Mucosa of gallbladder (tissue), 1 donor: Measurements from ENCODE around the gene IER5L. TPM values are rescaled to one million over a fixed set of nuclear protein-coding genes. Genes with fewer than 3 reads are reported as not detected.

Experiments used
- DNase-seq: peaks from one replicate; pipeline ENCODE4 v3.0.0-alpha.2; 2020; ENCODE audit warnings: low spot score
- total RNA-seq: library from RNA; stranded (reverse); gene quantifications from one replicate; pipeline ENCODE4 v1.2.1, GENCODE V29; 2021
- donor health status: DM: no; HTN: no; CAD: no.

The IER5L gene
- total RNA-seq: 43.5 TPM

DNA sequence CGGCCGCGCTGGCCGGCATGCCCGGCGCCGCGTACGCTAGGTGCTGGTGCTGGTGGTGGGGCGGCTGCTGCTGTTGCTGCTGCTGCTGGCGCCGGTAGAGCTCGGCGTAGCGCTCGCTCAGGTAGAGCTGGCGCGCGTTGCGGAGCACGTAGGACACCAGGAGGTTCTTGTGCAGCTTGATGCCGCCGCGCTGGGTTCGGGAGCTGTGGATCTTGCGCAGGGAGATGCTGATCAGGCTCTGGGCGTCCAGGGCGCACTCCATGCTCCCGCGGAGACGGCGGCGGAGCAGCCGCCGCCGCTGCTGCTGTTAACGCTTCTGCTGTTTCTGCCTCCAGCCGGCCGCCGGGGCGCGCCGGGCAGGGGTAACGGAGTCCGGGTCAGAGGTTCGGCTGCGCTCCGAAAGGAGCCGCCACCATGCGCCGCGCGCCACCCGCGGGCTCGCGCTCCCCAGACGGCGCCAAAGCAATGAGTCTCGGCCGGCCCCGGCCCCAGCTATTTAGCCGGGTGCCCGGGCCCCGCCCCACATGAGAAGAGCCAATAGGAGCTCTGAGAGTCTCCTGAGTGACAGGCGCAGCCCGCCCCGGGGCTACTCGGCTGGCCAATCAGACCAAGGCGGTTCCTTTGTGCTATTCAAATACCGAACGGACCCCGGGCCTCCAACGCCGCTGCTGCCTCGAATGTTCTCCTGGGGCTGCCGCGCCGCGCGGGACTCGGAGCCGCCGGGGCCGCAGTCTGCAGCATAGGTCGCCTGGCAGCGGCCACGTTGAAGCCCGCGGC, at the start of gene IER5L:
IER5L (minus strand) TSS at position 471 of the 777 bp plus-strand sequence; CDS start at position 262, 209 bp downstream.
- DNase-seq: peak; percentile 97

- no peak for DNase-seq
Observed at GRCh38 chr9:129227843-129228189, 49.8 kb upstream of the IER5L start.

- DNase-seq: peak; percentile 81
Observed at GRCh38 chr9:129225815-129226214, 47.8 kb upstream of the IER5L start.

GRCh38 chr9:129225490-129225778, 47.4 kb upstream of the IER5L start:
- no peak for DNase-seq

DNA sequence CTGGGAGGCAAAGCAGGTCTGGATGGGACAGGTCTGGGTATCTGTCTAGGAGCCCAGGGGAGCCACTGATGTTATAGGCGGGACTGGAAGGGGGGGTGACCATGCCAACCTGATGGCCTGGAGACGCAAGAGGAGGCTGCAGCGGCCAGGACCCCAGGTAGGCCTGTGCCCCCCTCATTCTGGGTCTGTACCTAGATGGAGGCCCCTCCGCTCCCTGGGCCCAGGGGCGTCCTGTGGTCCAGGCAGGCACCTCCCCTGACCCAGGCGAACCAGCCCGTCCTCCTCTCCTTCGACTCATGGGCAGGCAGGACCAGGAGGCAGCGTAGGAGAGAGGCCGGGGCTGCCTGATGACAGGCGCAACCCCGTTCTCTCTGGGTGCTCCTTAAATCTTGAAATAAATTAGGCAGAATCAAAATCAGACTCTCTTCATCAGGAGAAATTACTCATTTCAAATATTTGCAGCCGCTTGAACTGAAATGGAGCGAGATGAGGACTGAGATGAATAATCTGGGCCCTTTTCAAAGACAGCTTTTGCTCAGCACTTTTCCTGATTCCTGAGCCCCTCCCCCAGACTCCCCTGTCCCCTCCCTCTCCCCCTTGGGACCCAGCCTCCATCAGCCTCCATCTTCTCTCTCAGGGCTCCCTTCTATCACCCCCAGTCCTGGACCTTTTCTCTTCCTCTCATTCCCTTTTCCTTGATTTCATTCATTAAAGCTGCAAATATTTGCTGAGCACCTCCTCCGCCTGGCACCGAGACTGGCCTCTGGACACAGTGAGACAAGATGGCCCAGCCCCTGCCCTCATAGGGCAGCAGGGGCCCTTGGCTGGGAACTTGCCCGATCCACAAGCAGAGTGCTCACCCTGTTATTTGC, 46.8 kb upstream of the IER5L start:
- DNase-seq: no peak

DNA sequence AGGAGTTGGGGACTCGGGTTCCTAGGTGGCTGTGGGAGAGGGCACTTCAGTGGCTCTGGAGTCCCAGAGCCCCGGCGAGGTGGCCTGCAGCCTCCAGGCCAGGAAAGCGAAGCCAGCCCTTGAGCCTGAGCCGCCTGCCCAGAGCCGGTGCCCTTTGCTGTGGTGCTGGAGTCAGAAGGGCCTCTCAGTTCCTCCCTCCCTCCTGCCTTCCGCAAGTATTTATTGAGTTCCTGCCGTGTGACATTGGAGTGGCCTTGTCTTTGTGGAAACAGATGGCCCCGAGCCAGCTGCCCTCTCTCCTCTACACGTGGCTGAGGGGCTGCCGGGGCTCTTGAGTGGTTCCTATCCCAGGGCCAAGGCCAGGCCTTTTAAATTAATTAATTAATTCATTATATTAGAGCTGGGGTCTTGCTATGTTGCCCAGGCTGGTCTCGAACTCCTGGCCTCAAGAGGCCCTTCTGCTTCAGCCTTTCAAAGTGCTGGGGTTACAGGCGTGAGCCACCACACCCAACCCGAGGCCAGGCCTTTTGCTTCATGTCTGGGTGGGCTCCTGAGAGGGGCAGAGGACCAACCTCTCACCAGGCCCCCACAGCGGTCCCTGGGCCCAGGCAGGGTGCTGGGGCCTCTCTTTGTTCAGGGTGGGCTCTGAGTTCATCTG, 45.6 kb upstream of the IER5L start:
- peak; percentile 51 for DNase-seq

GRCh38 chr9:129222819-129223218, 44.8 kb upstream of the IER5L start:
- DNase-seq: no peak

DNA sequence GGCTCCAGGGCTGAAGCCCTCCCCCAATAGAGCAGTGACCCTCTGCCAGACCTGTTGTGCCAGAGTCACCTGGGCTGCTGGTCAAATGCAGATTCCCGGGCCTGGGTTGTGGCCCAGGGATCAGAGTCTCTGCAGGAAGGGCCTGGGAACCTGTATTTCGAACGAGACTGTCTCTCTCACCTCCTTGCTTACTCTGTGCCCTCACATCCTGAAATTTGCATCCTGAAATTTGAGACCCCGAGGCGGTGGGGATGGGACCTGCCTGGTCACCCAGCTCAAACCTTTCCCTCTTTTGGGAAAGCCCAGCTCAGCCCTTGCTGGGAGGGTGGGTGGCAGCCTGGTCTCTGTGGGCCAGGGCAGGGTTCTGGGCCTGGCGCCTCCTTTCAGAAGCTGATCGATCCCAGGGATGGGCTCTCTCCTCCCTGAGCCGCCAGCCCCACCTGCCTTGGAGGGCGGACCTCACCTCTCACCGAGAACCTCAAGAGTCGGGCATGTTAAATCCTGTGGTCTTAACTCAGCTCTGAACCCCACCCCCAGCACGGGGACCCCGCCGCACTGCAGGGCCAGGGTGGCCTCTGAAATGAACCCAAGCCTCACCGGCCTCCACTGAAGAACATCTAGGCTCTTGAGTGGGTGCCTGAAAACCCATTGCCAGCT, 44.0 kb upstream of the IER5L start:
- peak; percentile 27 for DNase-seq

DNA sequence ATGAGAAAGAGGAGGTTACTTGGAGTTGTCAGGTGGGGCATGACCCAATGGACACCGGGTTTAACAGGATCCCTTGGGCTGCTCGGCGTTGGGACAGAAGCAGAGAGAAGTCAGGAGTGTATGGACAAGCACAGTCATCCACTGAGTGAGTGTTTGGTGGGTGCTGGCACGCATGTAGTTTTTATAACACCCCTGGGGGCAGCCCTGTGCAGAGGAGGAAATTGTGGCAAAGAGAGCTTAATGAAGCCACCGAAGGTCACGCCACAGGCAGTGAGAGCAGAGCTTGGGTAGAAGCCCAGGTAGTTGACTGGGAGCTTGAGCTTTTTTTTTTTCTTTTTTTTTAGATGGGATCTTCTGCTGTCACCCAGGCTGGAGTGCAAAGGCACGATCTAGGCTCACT, 43.2 kb upstream of the IER5L start:
- no peak for DNase-seq

GRCh38 chr9:129220771-129221170, 42.7 kb upstream of the IER5L start:
- no peak for DNase-seq

DNA sequence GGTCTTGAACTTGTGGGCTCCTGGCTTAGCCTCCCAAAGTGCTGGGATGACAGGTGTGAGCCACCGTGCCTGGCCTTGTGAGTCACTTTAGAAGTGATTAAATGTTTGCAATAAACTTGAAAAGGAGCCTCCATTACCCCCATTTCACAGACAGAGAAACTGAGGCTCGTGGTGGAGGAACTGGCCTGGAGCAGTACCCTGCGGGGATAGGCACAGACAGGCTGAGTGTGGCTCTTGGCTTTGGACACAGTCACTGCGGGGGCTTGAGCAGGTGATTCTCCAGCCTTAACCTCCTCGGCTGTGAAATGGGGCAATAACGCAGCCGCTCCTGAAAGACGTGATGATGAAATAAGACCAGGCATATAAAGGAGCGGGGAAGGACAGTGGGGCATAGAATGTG, 40.9 kb upstream of the IER5L start:
- no peak for DNase-seq

DNA sequence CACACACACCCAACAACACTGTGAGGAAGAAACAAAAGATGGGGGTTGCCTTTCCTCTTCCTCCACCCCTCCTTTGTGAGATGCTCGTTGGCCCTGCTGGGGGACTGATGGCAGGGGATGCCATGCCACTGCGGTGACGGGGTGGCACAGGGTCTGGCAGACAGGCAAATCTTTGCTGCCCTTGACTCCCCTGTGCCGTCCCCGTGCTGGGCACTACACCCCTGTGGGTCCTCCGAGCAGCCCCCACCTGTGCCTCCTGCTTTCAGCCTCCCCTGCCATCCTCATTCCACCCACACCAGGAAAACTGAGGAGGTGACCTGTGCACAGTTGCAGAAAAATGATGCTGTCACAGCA, 40.2 kb upstream of the IER5L start:
- DNase-seq: no peak

DNA sequence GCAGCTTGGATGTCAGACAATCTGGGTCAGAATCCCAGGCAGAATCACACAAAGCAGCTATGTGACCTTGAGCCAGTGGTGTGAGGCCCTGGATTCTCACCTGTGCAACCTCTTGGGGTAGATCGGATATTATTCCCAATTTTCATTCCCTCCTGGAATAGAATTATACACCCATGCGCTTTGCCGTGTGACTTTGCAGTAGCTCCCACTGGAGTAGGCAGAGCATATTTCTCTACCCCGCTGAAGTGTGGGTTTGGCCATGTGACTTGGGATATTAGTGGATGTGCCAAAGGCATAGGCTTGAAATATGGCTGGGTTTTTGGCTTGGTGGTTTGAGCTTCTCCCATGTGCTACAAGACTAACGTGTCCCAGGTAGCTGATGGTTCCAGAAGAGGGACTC, 35.5 kb upstream of the IER5L start:
- no peak for DNase-seq

DNA sequence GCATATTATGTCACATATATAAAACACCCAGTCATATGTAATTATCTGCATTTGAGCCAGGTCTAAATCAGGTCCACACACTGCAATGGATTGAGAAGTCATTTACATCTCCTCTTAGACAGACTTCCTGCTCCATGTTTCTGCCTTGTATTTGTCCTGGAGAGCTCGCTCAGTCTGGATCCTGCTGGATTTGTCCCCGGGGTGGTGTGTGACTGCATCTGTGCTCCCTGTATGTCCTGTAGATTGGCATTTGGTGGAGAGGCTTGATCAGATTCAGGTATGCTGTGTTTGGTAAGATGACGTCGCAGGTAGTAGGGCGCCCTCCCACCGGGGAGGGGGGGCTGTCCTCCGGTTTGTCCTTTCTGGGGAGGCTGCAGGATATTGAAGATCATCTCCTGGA, 33.6 kb upstream of the IER5L start:
- no peak for DNase-seq

- DNase-seq: no peak
Observed at GRCh38 chr9:129210125-129210524, 32.1 kb upstream of the IER5L start.

DNA sequence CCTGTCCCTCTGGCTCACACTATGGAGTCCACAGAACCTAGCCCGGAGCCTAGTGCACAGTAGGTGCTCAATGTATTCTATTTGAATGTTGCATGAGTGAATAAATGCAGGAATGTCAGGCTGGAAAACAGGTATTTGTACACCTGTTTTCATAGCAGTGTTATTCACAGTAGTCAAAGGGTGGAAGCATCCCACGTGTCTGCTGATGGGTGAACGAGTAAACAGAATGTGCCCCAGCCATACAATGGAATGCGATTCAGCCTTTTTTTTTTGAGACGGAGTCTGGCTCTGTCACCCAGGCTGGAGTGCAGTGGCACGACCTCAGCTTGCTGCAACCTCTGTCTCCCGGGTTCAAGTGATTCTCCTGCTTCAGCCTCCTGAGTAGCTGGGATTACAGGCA, 31.5 kb upstream of the IER5L start:
- no peak for DNase-seq

GRCh38 chr9:129209109-129209508, 31.0 kb upstream of the IER5L start:
- no peak for DNase-seq

DNA sequence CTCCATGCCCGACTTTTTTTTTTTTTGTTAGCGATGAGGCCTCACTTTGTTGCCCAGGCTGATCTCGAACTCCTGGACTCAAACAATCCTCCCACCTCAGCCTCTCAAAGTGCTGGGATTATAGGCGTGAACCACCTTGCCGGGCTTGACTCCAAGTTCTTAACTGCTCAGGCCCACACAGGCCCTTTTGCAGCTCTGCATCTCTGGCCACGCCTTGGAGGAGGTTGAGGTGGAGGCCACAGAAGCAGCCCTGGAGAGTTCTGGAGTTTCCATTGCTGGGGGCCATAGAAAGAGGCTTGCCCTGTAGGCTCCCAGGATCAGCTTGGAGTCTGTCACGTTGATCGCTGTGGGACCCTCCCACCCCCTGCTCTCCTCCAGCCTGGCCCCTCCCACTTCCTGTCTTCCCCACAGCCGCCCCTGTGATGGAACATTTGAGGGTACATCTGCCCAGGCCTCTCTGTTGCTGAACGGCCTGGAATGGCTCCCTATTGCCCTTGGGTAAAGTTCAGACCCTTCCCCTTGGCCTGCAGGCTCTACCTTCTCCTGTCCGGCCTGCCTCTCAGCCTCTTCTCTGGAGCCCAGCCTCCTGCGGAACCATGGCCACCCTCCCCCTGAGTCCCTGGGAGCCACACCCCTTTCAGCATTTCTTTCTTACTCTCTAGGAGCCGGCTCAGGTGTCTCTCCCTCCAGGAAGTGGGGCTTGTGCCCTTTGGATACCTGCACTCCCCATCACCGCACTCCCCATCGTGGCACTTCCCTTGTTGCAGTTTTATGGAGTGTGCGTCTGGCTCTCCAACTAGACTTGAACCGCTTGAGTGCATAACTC, 30.4 kb upstream of the IER5L start:
- no peak for DNase-seq

DNA sequence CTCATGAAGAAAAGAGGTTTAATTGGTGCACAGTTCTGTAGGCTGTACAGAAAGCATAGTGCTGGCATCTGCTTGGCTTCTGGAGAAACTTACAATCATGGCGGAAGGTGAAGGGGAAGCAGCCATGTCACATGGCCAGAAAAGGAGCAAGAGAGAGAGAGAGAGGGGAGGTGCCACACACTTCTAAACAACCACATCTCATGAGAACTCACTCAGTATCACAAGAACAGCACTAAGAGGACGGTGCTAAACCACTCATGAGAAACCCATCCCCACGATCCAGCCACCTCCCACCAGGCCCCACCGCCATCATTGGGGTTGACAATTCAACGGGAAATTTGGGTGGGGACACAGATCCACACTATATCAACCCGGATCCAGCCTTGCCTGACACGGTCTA, 28.8 kb upstream of the IER5L start:
- no peak for DNase-seq

DNA sequence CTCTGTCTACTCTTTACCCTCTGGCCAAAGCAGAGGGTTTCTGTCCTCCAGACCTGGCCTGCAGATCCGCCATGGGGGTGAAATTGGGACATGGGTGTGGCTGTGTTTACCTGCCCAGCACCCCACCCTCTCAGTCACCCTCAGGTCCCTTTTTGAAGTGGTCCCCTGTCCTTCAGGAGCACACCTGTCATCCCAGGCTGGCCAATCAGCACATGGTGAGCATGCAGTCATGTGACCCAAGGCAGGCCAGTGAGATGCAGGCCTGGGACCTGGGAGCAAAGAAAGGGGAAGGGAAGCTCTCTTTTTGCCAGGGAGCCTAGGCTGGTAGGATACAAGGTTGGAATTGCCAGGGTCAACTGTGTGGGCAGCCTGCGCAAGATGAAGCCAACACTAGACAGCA, 28.3 kb upstream of the IER5L start:
- DNase-seq: no peak

GRCh38 chr9:129204840-129205239, 26.8 kb upstream of the IER5L start:
- no peak for DNase-seq

- no peak for DNase-seq
Observed at GRCh38 chr9:129203556-129203909, 25.5 kb upstream of the IER5L start.
